Measurements from ENCODE around the gene DEXI.
A peak's percentile ranks its signal among the peaks of the same experiment; 100 is the strongest.
"Not testable (repeated sequence)": the region's sequence is repeated elsewhere in the genome, so short reads cannot be mapped to it uniquely, and the experiment has no call there.

The DEXI gene

GRCh38 chr16:10945065-10945787 is 3.0 kb upstream of the DEXI start:
- peak overlapping the region; percentile 60 for H3K4me3 ChIP-seq (ENCODE audit: low read depth, low read length)
- no peak for DNase-seq (ENCODE audit: low read depth)

- peak within 1 kb of the TSS; percentile 60 for H3K4me3 ChIP-seq (ENCODE audit: low read depth, low read length)
- peak; percentile 91 for DNase-seq (ENCODE audit: low read depth)
Measured at GRCh38 chr16:10944249-10945064, 2.2 kb upstream of the DEXI start, which contains the start of gene CLEC16A. TSS of gene CLEC16A (plus strand) at chr16:10944564. CDS start at chr16:10944718, 154 bp downstream.

- DNase-seq (ENCODE audit: low read depth): no peak
- H3K4me3 ChIP-seq (ENCODE audit: low read depth, low read length): no peak overlapping the region
Measured at GRCh38 chr16:10943064-10943353, 741 bp upstream of the DEXI start.

GRCh38 chr16:10941935-10942351 is 325 bp downstream of the DEXI start:
- not testable (repeated sequence) for DNase-seq (ENCODE audit: low read depth)
- peak overlapping the region; percentile 82 for H3K4me3 ChIP-seq (ENCODE audit: low read depth, low read length)

GRCh38 chr16:10941127-10941933 is 938 bp downstream of the DEXI start:
- no peak for DNase-seq (ENCODE audit: low read depth)
- H3K4me3 ChIP-seq (ENCODE audit: low read depth, low read length): peak overlapping the region; percentile 82

- peak overlapping the region; percentile 82 for H3K4me3 ChIP-seq (ENCODE audit: low read depth, low read length)
- no peak for DNase-seq (ENCODE audit: low read depth)
Measured at GRCh38 chr16:10940501-10941079, 1.7 kb downstream of the DEXI start.

GRCh38 chr16:10939649-10940234 is 2.5 kb downstream of the DEXI start:
- H3K4me3 ChIP-seq (ENCODE audit: low read depth, low read length): peak overlapping the region; percentile 82
- no peak for DNase-seq (ENCODE audit: low read depth)

GRCh38 chr16:10938796-10939648 is 3.2 kb downstream of the DEXI start:
- DNase-seq (ENCODE audit: low read depth): no peak
- H3K4me3 ChIP-seq (ENCODE audit: low read depth, low read length): no peak overlapping the region

GRCh38 chr16:10938321-10938720 is 3.9 kb downstream of the DEXI start:
- no peak for DNase-seq (ENCODE audit: low read depth)
- no peak overlapping the region for H3K4me3 ChIP-seq (ENCODE audit: low read depth, low read length)

GRCh38 chr16:10937068-10937859 is 5.0 kb downstream of the DEXI start:
- H3K4me3 ChIP-seq (ENCODE audit: low read depth, low read length): no peak overlapping the region

GRCh38 chr16:10936272-10936984 is 5.8 kb downstream of the DEXI start:
- no peak for DNase-seq (ENCODE audit: low read depth)

More at GRCh38 chr16:10937068-10937859, 5.0 kb downstream of the DEXI start:
- DNase-seq (ENCODE audit: low read depth): no peak

GRCh38 chr16:10935226-10935915 is 6.9 kb downstream of the DEXI start:
- DNase-seq (ENCODE audit: low read depth): no peak
- no peak overlapping the region for H3K4me3 ChIP-seq (ENCODE audit: low read depth, low read length)

More at GRCh38 chr16:10936272-10936984, 5.8 kb downstream of the DEXI start:
- no peak overlapping the region for H3K4me3 ChIP-seq (ENCODE audit: low read depth, low read length)

- H3K4me3 ChIP-seq (ENCODE audit: low read depth, low read length): no peak overlapping the region
- DNase-seq (ENCODE audit: low read depth): no peak
Measured at GRCh38 chr16:10934325-10935107, 7.8 kb downstream of the DEXI start.

- no peak for DNase-seq (ENCODE audit: low read depth)
Measured at GRCh38 chr16:10933865-10934264, 8.4 kb downstream of the DEXI start.

GRCh38 chr16:10932959-10933710 is 9.1 kb downstream of the DEXI start:
- no peak for DNase-seq (ENCODE audit: low read depth)
- H3K4me3 ChIP-seq (ENCODE audit: low read depth, low read length): no peak overlapping the region

More at GRCh38 chr16:10933865-10934264, 8.4 kb downstream of the DEXI start:
- no peak overlapping the region for H3K4me3 ChIP-seq (ENCODE audit: low read depth, low read length)
